ENCODE results near the gene MAPT.
"Not testable (repeated sequence)": the region's sequence is repeated elsewhere in the genome, so short reads cannot be mapped to it uniquely, and the experiment has no call there.

MAPT gene

DNA sequence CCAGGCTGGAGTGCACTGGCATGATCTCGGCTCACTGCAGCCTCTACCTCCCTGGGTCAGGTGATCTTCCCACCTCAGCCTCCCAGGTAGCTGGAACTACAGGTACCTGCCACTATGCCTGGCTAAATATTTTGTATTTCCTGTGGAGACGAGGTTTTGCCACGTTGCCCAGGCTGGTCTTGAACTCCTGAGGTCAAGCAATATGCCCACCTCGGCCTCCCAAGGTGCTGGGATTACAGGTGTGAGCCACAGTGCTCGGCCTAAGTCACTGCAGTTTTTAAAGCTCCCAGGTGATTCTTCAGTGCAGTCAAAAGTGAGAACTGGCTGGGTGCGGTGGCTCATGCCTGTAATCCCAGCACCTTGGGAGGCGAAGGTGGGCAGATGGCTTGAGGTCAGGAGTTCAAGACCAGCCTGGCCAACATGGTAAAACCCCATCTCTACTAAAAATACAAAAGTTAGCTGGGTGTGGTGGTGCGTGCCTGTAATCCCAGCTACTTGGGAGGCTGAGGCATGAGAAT, 125.1 kb downstream of the MAPT start:
- DNase-seq: not testable (repeated sequence)

DNA sequence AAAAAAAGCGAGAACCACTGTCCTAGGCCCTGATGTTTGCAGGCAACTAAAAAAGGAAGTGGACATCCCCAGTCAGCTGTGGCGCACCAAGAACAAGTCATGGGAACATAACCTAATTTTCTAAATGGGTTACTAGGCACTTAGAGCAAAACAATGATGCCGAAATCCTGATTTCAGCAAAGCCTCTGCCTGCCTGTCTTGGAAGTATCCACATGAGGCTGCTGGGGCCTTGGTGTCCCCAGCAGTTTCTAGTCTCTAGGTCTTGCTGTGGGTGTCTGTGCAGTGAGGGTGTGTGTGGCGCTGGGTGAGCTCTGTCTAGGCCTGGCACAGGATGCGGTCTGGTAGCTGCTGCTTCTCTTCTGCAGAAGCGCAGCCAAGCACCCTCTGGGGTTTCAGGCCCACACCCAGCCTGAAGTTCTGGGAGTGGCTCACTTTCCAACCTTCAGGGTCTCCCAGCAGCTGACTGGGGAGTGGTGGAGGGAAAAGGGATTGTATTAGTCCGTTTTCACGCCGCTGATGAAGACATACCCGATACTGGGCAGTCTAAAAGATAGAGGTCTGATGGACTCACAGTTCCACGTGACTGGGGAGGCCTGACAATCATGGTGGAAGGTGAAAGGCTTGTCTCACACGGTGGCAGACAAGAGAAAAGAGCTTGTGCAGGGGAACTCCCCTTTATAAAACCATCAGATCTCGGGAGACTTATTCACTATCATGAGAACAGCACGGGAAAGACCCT, 125.8 kb downstream of the MAPT start:
- DNase-seq: no peak

DNA sequence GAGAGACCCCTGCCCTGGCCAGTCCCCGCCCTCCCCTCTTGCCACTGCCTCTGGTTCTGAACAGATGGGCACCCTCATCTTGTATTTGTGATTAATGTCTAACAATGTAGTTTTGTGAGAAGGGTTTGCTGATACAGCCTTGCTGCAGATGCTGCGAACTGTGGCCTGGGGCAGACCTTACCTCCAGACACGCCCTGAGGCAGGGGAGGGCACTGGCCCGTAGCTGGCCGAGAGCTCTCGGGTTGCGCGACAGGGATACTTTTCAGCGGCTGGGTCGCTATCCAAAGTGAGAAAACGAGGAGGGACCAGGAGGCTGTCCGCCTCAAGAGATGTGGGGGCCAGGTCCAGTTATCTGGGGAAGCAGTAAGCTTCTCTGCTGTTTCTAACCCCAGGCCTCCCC, 126.6 kb downstream of the MAPT start:
- no peak for DNase-seq

DNA sequence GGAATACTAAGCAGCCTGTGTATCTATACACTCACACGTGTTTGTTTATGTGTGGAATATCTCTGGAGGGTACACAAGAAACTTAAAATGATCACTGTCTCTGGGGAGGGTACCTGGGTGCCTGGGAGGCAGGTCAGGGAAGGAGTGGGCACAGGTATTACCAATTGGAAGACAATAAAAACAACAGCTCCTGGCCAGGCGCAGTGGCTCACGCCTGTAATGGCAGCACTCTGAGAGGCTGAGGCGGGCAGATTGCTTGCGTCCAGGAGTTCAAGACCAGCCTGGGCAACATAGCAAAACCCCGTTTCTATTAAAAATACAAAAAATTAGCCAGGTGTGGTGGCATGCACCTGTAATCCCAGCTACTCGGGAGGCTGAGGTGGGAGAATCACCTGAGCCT, 129.0 kb downstream of the MAPT start:
- DNase-seq: not testable (repeated sequence)

DNA sequence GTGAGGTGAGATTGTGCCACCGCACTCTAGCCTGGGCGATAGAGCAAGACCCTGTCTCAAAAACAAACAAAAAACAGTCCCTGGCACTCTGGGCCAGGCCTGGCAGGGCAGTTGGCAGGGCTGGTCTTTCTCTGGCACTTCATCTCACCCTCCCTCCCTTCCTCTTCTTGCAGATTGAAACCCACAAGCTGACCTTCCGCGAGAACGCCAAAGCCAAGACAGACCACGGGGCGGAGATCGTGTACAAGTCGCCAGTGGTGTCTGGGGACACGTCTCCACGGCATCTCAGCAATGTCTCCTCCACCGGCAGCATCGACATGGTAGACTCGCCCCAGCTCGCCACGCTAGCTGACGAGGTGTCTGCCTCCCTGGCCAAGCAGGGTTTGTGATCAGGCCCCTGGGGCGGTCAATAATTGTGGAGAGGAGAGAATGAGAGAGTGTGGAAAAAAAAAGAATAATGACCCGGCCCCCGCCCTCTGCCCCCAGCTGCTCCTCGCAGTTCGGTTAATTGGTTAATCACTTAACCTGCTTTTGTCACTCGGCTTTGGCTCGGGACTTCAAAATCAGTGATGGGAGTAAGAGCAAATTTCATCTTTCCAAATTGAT, 129.5 kb downstream of the MAPT start:
- no peak for DNase-seq

DNA sequence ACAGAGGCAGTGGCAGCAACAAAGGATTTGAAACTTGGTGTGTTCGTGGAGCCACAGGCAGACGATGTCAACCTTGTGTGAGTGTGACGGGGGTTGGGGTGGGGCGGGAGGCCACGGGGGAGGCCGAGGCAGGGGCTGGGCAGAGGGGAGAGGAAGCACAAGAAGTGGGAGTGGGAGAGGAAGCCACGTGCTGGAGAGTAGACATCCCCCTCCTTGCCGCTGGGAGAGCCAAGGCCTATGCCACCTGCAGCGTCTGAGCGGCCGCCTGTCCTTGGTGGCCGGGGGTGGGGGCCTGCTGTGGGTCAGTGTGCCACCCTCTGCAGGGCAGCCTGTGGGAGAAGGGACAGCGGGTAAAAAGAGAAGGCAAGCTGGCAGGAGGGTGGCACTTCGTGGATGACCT, 130.2 kb downstream of the MAPT start:
- no peak for DNase-seq

DNA sequence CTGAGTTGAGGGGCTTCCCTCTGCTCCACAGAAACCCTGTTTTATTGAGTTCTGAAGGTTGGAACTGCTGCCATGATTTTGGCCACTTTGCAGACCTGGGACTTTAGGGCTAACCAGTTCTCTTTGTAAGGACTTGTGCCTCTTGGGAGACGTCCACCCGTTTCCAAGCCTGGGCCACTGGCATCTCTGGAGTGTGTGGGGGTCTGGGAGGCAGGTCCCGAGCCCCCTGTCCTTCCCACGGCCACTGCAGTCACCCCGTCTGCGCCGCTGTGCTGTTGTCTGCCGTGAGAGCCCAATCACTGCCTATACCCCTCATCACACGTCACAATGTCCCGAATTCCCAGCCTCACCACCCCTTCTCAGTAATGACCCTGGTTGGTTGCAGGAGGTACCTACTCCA, 130.7 kb downstream of the MAPT start:
- DNase-seq: no peak

DNA sequence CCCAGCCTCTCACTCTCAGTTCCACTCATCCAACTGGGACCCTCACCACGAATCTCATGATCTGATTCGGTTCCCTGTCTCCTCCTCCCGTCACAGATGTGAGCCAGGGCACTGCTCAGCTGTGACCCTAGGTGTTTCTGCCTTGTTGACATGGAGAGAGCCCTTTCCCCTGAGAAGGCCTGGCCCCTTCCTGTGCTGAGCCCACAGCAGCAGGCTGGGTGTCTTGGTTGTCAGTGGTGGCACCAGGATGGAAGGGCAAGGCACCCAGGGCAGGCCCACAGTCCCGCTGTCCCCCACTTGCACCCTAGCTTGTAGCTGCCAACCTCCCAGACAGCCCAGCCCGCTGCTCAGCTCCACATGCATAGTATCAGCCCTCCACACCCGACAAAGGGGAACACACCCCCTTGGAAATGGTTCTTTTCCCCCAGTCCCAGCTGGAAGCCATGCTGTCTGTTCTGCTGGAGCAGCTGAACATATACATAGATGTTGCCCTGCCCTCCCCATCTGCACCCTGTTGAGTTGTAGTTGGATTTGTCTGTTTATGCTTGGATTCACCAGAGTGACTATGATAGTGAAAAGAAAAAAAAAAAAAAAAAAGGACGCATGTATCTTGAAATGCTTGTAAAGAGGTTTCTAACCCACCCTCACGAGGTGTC, 131.3 kb downstream of the MAPT start:
- DNase-seq: peak; percentile 27

DNA sequence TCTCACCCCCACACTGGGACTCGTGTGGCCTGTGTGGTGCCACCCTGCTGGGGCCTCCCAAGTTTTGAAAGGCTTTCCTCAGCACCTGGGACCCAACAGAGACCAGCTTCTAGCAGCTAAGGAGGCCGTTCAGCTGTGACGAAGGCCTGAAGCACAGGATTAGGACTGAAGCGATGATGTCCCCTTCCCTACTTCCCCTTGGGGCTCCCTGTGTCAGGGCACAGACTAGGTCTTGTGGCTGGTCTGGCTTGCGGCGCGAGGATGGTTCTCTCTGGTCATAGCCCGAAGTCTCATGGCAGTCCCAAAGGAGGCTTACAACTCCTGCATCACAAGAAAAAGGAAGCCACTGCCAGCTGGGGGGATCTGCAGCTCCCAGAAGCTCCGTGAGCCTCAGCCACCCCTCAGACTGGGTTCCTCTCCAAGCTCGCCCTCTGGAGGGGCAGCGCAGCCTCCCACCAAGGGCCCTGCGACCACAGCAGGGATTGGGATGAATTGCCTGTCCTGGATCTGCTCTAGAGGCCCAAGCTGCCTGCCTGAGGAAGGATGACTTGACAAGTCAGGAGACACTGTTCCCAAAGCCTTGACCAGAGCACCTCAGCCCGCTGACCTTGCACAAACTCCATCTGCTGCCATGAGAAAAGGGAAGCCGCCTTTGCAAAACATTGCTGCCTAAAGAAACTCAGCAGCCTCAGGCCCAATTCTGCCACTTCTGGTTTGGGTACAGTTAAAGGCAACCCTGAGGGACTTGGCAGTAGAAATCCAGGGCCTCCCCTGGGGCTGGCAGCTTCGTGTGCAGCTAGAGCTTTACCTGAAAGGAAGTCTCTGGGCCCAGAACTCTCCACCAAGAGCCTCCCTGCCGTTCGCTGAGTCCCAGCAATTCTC, 132.1 kb downstream of the MAPT start:
- no peak for DNase-seq

DNA sequence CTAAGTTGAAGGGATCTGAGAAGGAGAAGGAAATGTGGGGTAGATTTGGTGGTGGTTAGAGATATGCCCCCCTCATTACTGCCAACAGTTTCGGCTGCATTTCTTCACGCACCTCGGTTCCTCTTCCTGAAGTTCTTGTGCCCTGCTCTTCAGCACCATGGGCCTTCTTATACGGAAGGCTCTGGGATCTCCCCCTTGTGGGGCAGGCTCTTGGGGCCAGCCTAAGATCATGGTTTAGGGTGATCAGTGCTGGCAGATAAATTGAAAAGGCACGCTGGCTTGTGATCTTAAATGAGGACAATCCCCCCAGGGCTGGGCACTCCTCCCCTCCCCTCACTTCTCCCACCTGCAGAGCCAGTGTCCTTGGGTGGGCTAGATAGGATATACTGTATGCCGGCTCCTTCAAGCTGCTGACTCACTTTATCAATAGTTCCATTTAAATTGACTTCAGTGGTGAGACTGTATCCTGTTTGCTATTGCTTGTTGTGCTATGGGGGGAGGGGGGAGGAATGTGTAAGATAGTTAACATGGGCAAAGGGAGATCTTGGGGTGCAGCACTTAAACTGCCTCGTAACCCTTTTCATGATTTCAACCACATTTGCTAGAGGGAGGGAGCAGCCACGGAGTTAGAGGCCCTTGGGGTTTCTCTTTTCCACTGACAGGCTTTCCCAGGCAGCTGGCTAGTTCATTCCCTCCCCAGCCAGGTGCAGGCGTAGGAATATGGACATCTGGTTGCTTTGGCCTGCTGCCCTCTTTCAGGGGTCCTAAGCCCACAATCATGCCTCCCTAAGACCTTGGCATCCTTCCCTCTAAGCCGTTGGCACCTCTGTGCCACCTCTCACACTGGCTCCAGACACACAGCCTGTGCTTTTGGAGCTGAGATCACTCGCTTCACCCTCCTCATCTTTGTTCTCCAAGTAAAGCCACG, 133.0 kb downstream of the MAPT start:
- peak; percentile 18 for DNase-seq

DNA sequence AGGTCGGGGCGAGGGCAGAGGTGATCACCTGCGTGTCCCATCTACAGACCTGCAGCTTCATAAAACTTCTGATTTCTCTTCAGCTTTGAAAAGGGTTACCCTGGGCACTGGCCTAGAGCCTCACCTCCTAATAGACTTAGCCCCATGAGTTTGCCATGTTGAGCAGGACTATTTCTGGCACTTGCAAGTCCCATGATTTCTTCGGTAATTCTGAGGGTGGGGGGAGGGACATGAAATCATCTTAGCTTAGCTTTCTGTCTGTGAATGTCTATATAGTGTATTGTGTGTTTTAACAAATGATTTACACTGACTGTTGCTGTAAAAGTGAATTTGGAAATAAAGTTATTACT, 133.6 kb downstream of the MAPT start:
- DNase-seq: no peak

DNA sequence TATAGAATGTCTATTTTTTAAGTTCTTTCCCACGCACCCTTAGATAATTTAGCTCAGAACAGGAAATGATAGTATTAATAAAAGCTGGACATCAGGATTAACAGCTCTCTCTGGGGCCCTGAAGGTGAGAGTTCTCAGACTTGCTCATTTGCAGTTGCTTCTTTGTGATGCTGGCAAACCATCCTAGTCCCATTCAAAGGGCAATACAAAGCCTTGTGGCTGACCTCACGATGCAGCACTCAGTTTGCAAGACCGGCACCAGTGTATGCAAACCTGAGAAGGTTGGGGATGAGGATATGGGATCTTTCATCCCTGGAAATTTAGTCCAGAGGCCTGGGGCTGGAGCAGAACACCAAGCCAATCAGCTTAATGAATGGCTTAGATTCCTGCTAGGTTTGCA, 134.0 kb downstream of the MAPT start:
- DNase-seq: no peak

DNA sequence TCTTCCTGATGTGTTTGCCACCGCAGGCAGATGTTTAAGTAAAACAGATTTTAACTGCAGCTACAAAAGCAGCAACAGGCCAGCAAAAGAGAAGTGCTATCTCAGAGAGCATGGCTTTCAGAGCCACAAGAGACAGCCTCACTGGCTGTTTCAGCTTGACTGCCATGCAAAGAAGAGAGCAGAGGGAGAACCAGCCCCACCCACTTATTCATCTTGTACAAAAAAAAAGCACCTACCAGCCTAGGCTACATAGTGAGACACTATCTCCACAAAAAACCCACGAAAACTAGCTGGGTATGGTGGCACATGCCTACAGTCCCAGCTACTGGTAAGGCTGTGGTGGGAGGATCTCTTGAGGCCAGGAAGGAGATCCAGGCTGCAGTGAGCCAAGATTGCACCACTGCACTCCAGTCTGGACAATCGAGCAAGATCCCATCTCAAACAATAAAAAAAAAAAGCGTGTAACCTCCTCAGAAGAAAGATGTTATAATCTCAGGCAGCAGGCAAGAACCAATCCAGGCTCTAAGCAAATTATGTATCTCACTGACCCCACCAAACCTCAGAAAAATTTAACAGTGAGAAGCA, 134.7 kb downstream of the MAPT start:
- no peak for DNase-seq

DNA sequence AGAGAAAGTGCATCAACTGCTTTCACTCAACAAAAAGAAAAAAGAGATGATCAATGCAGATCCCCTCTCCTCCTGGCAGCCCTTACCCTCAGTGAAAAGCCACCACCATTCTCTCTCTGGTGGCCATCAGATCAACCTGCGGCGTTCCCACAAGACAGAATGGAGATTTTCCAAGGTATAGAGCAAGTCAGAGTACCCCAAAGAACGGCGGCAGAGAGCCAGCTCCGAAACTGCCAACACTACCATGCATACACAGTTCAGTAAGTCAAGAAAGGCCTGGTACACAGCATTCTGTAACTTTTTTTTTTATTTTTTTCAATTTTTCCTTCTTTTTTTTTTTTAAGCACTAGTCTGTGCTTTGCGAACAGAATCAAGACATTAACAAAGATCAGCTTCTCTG, 135.3 kb downstream of the MAPT start:
- no peak for DNase-seq

DNA sequence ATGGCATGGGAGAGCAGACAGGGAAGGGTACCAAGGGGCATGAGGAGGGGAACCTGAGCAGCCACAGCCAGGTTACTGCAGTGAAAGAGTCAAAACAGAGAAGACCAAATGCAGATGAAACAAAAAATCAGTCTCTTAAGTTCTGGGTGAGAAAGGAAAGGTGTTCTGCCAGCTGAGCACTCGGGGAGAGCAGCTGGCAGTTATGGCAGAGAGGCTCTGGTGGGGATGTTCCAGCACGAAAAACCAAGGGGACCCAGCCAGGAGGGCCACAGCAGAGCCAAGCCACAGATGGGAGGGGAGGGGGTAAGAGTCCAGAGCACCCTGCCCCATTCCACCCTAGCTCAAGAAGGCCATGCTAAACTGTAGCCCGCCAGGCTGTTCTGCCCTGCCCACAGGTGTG, 136.4 kb downstream of the MAPT start:
- DNase-seq: no peak

DNA sequence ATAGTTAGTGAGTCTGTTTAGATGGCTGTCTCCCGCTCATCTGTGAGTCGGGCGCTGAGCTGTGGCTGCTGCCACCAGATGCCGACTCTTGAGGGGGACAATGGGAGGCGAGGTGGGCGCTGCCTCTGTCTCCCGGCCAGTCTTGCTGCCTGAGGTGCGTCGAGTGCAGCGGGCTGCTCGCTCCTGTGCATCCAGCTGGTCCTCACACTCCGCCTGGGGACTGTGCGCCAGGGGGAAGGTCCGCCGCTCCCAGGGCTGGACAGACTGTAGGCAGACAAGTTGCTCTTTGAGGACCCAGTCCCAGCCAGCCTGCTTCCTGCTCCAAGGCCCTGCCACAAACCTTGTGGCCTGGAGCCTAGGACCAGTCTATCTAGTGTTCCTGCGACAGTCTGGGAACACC, 137.1 kb downstream of the MAPT start:
- no peak for DNase-seq

DNA sequence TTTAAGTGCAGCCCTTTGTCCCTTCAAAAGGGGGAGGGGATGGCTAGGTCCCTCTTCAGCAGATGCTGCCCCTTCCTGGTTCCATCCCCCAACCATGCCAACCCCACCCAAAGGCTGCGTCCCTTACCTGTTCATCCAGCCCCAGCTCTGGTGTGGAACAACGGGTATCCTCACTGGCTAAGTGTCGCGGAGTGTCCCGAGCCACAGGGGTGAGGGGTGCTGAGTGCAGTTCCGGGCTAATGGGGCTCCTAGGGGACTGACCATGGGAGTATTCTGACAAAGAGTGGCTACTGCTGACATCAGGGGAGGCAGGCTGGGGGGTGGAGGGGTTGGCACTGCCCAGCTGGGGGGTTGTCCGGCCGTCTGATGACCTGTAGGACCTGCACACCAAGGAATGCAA, 137.6 kb downstream of the MAPT start:
- DNase-seq: no peak

DNA sequence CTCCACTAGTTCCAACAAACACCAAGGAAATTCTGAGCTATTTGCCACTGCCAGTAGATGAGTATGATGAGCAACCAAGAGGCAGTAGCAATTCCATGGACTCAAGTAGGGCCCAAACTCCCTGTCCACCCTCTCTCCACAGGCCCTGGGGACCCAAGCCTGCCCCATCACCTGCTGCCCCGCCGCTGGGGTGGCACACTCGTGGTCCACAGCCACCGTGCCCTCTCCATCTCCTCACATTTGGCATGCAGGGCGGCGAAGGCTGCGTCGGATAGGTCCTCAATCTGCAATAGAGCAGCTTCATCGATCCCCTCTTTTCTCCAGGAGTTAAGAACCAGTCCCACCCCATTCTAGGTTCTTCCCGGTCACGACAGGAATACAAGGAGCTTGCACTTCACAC, 138.6 kb downstream of the MAPT start:
- no peak for DNase-seq

DNA sequence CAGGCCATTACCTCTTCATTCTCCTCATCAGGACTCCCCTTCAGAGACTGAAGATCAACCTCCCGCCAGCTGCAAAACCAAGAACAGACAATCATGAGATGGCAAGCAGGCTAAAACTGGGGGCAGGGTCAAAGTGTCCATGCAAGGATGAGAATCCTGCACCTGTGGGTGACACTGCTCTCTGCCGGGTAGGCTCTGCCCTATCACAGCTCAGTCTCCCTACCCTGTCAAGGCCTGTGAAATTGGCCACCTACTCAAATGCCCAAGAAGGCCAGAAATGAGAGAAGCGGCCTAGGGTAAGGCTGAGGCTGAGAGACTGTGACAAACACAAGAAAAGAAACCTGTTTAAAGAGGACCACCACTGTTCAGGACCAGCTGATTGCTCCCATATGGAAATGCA, 139.0 kb downstream of the MAPT start:
- no peak for DNase-seq

DNA sequence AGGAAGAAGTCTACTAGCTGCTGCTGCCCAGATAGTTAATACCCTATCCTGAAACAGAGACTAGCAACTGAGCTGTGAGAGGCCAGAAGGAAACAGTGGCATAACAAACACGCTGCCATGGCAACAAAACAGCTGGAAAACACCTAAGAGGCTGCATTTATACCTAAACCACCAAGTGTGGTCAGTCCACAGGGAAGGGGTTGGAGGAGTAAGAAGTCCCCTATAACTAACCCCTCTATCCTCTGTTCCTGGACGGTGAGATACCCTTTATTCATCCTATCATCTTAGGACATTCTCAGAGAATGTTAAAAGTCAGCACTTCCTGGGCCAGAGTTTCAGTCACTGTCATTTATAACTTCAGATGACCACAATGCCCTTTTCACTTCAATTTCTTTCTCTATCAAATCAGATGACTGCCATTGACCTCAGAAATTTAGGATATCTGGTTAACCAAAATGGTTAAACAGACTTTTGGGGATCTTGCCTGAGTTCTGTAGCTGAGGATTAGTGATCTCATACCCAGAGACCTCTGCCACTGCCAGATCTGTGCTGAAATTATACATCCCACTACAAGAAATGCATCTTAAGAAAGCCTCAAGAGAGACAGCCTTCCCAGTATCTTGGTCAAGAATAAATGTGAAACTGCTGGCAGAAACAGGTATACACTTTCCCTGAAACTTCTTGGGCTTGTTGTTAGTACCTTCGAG, 140.9 kb downstream of the MAPT start:
- DNase-seq: no peak

DNA sequence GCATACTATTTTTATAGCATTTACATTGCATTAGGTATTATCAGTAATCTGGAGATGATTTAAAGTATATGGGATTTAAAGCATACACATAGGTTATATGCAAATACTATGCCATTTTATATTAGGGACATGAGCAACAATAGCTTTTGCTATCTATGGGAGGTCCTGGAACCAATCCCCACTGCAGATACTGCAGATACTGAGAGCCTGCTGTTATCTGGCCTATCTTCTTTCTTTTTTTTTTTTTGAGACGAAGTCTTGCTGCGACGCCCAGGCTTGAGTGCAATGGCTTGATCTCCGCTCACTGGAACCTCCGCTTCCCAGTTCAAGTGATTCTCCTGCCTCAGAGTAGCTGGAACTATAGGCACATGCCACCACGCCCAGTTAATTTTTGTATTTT, 142.1 kb downstream of the MAPT start:
- no peak for DNase-seq
